GOT3 (cell line): Measurements from ENCODE around the gene NPPA.
"Not testable (repeated sequence)": the region's sequence is repeated elsewhere in the genome, so short reads cannot be mapped to it uniquely, and the experiment has no call there.

ENCODE experiments used
- DNase-seq: peaks from one replicate; lab custom pipeline; 2025; ENCODE audit warnings: mixed read lengths; lab: John Stamatoyannopoulos, UW

NPPA gene

GRCh38 chr1:11847667-11848372, at the start of gene NPPA:
Gene NPPA, minus strand, starts transcription at chr1:11847783. Its CDS starts 99 bp downstream, at chr1:11847684.
- no peak for DNase-seq

GRCh38 chr1:11894501-11894900, 46.9 kb upstream of the NPPA start:
- DNase-seq, result not testable (repeated sequence)

- DNase-seq, result no peak
Observed at GRCh38 chr1:11893907-11894251, 46.3 kb upstream of the NPPA start.

GRCh38 chr1:11891433-11892186, 44.0 kb upstream of the NPPA start:
- no peak for DNase-seq

- no peak for DNase-seq
Observed at GRCh38 chr1:11888877-11889208, 41.3 kb upstream of the NPPA start.

- DNase-seq, result no peak
Observed at GRCh38 chr1:11888206-11888876, 40.8 kb upstream of the NPPA start.

GRCh38 chr1:11887666-11888007, 40.1 kb upstream of the NPPA start:
- DNase-seq, result no peak

- DNase-seq, result no peak
Observed at GRCh38 chr1:11886986-11887665, 39.5 kb upstream of the NPPA start.

GRCh38 chr1:11885916-11886315, 38.3 kb upstream of the NPPA start:
- DNase-seq, result no peak

- DNase-seq, result no peak
Observed at GRCh38 chr1:11882814-11883538, 35.4 kb upstream of the NPPA start.

- DNase-seq, result no peak
Observed at GRCh38 chr1:11881749-11882441, 34.3 kb upstream of the NPPA start.

- DNase-seq, result no peak
Observed at GRCh38 chr1:11880911-11881748, 33.5 kb upstream of the NPPA start.

- DNase-seq, result no peak
Observed at GRCh38 chr1:11880181-11880575, 32.6 kb upstream of the NPPA start.

GRCh38 chr1:11879311-11880180, 32.0 kb upstream of the NPPA start:
- no peak for DNase-seq

GRCh38 chr1:11878891-11879190, 31.3 kb upstream of the NPPA start:
- no peak for DNase-seq

- DNase-seq, result no peak
Observed at GRCh38 chr1:11878081-11878890, 30.7 kb upstream of the NPPA start.

GRCh38 chr1:11877074-11877473, 29.5 kb upstream of the NPPA start:
- no peak for DNase-seq

- no peak for DNase-seq
Observed at GRCh38 chr1:11875094-11875493, 27.5 kb upstream of the NPPA start.

GRCh38 chr1:11874624-11875023, 27.0 kb upstream of the NPPA start:
- DNase-seq, result no peak
